BE2C (cell line): ENCODE results near the gene FBN3. TPM values are rescaled to one million over a fixed set of nuclear protein-coding genes. Genes with fewer than 3 reads are reported as not detected.

Experiments used
- DNase-seq: peaks from one replicate; pipeline ENCODE4 v3.0.0-alpha.2; 2020
- H3K27me3 ChIP-seq: fragments of 250-450 bp; sonication (Bioruptor Pico); 2 replicates; pipeline ENCODE4 v1.5.1; 2020; ENCODE audit warnings: mild to moderate bottlenecking
- H3K36me3 ChIP-seq: fragments of 250-450 bp; sonication (Bioruptor Pico); 2 replicates; pipeline ENCODE4 v1.5.1; 2020; ENCODE audit warnings: mild to moderate bottlenecking
- H3K4me1 ChIP-seq: fragments of 250-450 bp; sonication (Bioruptor Pico); 2 replicates; pipeline ENCODE4 v1.5.1; 2020
- H3K4me3 ChIP-seq: 2 replicates; pipeline ENCODE4 v1.5.1; 2011; ENCODE audit warnings: low read depth, low read length
- H3K9me3 ChIP-seq: fragments of 250-450 bp; sonication (Bioruptor Pico); 2 replicates; pipeline ENCODE4 v1.5.1; 2020
- CTCF ChIP-seq: IDR thresholded peaks from 2 replicates; pipeline ENCODE4 v1.5.1; 2012; ENCODE audit warnings: mild to moderate bottlenecking, low read depth, low read length
- polyA plus RNA-seq: library from polyadenylated mRNA; unstranded; fragments of >200 nt; gene quantifications from one replicate; pipeline ENCODE4 v1.2.1, GENCODE V29; 2012; ENCODE audit warnings: low read depth, missing spikeins; ENCODE audit not compliant: insufficient read length, insufficient read depth

Gene FBN3
- polyA plus RNA-seq: not detected

- Histone ChIP-seq H3K4me1 (no peaks in the 10 kb centered on the region), H3K4me3 (no peak within 1 kb of the TSS), H3K9me3 (no peaks in the 10 kb centered on the region), H3K27me3 (peaks cover 55% of the 10 kb centered on the region), H3K36me3 (no peaks in the 10 kb centered on the region)
- TF ChIP-seq CTCF: no peak
- DNase-seq: no peak
Observed at GRCh38 chr19:8149261-8150094, at the start of gene FBN3. FBN3 (minus strand) TSS chr19:8149592; CDS start chr19:8147480, 2,112 bp downstream.

GRCh38 chr19:8196271-8196927, 47.0 kb upstream of the FBN3 start:
- Histone ChIP-seq H3K9me3 (no peaks in the 10 kb centered on the region), H3K27me3 (no peaks in the 10 kb centered on the region), H3K4me1 (no peaks in the 10 kb centered on the region), H3K4me3 (no peak overlapping the region), H3K36me3 (no peaks in the 10 kb centered on the region)
- TF ChIP-seq CTCF: no peak
- DNase-seq: no peak

GRCh38 chr19:8194528-8195267, 45.3 kb upstream of the FBN3 start:
- no peak for DNase-seq

GRCh38 chr19:8192221-8192820, 42.9 kb upstream of the FBN3 start:
- H3K36me3 ChIP-seq: no peaks in the 10 kb centered on the region
- no peaks in the 10 kb centered on the region for H3K4me1 ChIP-seq
- no peak overlapping the region for H3K4me3 ChIP-seq
- TF ChIP-seq CTCF: no peak
- no peaks in the 10 kb centered on the region for H3K9me3 ChIP-seq
- no peak for DNase-seq
- no peaks in the 10 kb centered on the region; the same call in 1 of the 2 replicates for H3K27me3 ChIP-seq

More at GRCh38 chr19:8194528-8195267, 45.3 kb upstream of the FBN3 start:
- Histone ChIP-seq H3K9me3 (no peaks in the 10 kb centered on the region), H3K27me3 (no peaks in the 10 kb centered on the region), H3K4me1 (no peaks in the 10 kb centered on the region), H3K4me3 (no peak overlapping the region), H3K36me3 (no peaks in the 10 kb centered on the region)
- TF ChIP-seq CTCF: no peak

- TF ChIP-seq CTCF: no peak
- H3K9me3 ChIP-seq: no peaks in the 10 kb centered on the region
- no peaks in the 10 kb centered on the region; the same call in 1 of the 2 replicates for H3K27me3 ChIP-seq
- H3K4me1 ChIP-seq: no peaks in the 10 kb centered on the region
- H3K36me3 ChIP-seq: no peaks in the 10 kb centered on the region
- no peak for DNase-seq
- no peak overlapping the region for H3K4me3 ChIP-seq
Observed at GRCh38 chr19:8185343-8186068, 36.1 kb upstream of the FBN3 start.
